Kidney epithelial cell (primary cell): ENCODE results near the gene MPC1. TPM values are rescaled to one million over a fixed set of nuclear protein-coding genes. Genes with fewer than 3 reads are reported as not detected.

Experiments
- DNase-seq: peaks from one replicate; pipeline ENCODE4 v3.0.0-alpha.2; 2010; ENCODE audit warnings: low read depth
- H3K27me3 ChIP-seq: 2 replicates; pipeline ENCODE4 v1.6.0; 2011; ENCODE audit warnings: low read length; ENCODE audit not compliant: control insufficient read depth, insufficient read depth
- H3K36me3 ChIP-seq: 2 replicates; pipeline ENCODE4 v1.5.1; 2011; ENCODE audit warnings: low read length; ENCODE audit not compliant: control insufficient read depth, insufficient read depth
- H3K4me3 ChIP-seq: 2 replicates; pipeline ENCODE4 v1.5.1; 2011; ENCODE audit warnings: low read depth, mild to moderate bottlenecking, control low read depth, low read length
- CTCF ChIP-seq: IDR thresholded peaks from 2 replicates; pipeline ENCODE4 v1.5.1; 2011; ENCODE audit warnings: mild to moderate bottlenecking, moderate library complexity, low read length, control low read depth, inconsistent platforms; ENCODE audit not compliant: insufficient read depth, poor library complexity, severe bottlenecking
- total RNA-seq: library from RNA; depleted of rRNA; stranded (reverse); fragments of >200 nt; gene quantifications from 2 replicates; pipeline ENCODE4 v1.2.3, GENCODE V29; 2015

Gene MPC1
- total RNA-seq, 1 donor from 2014 or later: 20.3 TPM

GRCh38 chr6:166415833-166416347, 33.1 kb upstream of the MPC1 start:
- no peak for TF ChIP-seq CTCF
- Histone ChIP-seq H3K27me3 (no peaks in the 10 kb centered on the region), H3K36me3 (no peaks in the 10 kb centered on the region), H3K4me3 (no peak overlapping the region)
- no peak for DNase-seq

DNA sequence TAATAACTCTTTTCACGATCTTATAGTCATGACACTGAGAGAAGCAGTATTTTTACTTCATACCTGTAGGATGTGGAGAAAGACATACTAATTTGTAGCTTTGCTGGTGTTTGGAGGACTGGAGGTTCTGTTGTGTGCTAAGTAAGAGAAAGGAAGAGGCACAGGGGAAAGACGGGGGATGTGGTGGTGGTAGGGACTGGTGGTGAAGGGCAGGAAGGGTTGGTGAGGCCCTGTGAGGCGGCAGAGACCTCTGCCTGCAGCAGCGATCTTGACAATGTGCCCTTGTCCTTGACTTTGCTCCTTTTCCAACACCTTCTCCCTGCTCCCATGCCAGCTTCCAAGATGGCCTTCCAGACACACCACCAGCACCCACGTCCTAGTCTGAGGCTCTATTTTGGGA, 32.6 kb upstream of the MPC1 start:
- Histone ChIP-seq H3K36me3 (no peaks in the 10 kb centered on the region), H3K4me3 (no peak overlapping the region), H3K27me3 (no peaks in the 10 kb centered on the region)
- TF ChIP-seq CTCF: no peak
- no peak for DNase-seq

DNA sequence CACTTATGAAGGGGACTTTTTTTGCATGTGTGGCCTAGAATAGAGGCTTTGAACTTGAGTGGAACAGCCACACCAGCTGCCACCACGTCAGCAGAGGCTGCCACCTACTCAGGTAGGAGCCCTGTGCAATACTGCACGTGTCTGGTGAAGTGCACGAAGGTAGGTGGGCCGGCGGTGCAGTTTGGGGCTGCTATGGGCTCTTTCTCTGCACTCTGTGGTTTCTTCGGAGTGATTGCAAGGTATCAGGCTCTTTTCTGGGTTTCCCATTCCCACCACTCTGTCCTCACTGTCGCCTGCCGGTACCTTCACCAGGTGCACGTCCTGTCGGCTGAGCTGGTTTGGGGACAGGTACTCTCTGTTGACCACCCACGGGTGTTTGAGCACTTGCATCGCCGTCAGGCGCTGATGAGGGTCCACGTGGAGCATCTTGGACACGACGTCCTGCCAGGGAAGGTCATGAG, 30.8 kb upstream of the MPC1 start:
- no peak for DNase-seq
- H3K27me3 ChIP-seq: no peaks in the 10 kb centered on the region
- no peak for TF ChIP-seq CTCF
- H3K4me3 ChIP-seq: no peak overlapping the region
- H3K36me3 ChIP-seq: no peaks in the 10 kb centered on the region

DNA sequence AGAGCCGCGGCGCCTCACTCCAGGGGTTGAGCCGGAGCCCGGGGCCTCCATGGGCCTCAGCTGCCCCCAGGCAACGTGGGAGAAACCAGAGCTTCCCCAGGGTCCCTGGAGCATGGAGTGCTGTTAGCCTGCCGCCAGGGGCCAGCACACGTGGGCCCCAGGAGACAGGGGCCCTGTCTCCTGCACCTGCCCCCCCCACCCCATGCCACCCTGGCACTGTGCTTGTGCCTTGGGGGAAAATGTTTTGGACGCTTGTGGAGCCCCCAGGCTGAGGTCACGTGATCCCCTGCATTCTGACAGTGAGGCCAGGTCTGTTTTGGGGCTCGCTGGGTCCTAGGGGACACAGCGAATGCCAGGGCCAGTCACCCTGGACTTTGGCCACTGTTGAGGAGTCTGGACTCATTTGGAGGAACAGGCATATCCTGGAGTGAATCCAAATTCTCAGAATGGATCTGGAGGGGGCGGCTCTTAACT, 30.2 kb upstream of the MPC1 start:
- no peaks in the 10 kb centered on the region for H3K36me3 ChIP-seq
- TF ChIP-seq CTCF: no peak

GRCh38 chr6:166412156-166412910, 29.6 kb upstream of the MPC1 start:
- H3K4me3 ChIP-seq: no peak overlapping the region
- no peak for TF ChIP-seq CTCF

More for the DNA sequence above, 30.2 kb upstream of the MPC1 start:
- Histone ChIP-seq H3K4me3 (no peak overlapping the region), H3K27me3 (no peaks in the 10 kb centered on the region)
- no peak for DNase-seq

More at GRCh38 chr6:166412156-166412910, 29.6 kb upstream of the MPC1 start:
- Histone ChIP-seq H3K36me3 (no peaks in the 10 kb centered on the region), H3K27me3 (no peaks in the 10 kb centered on the region)
- no peak for DNase-seq
